Lower leg skin (tissue), 4 donors: ENCODE measurements around the gene ASAP3. TPM values are rescaled to one million over a fixed set of nuclear protein-coding genes. Genes with fewer than 3 reads are reported as not detected.

Source experiments
- DNase-seq, 2 donors: peaks; one replicate each; pipeline ENCODE4 v3.0.0-alpha.2; 2019; ENCODE audit warnings: low spot score in 2 of 2
- H3K4me3 ChIP-seq: fragments of 200-600 bp; sonication (generic); 2 replicates; pipeline ENCODE4 v1.5.1; 2017; ENCODE audit warnings: mild to moderate bottlenecking, low read depth; ENCODE audit not compliant: poor library complexity, severe bottlenecking
- CTCF ChIP-seq, 3 donors: fragments of 450-650 bp; IDR thresholded peaks; one replicate each; pipeline ENCODE4 v1.5.1; 2016; ENCODE audit warnings: antibody characterized with exemption in 3 of 3, mild to moderate bottlenecking in 3 of 3, moderate library complexity in 2 of 3
- POLR2A ChIP-seq, 2 donors: fragments of 450-650 bp; IDR thresholded peaks; one replicate each; pipeline ENCODE4 v1.6.1; 2016 to 2017; ENCODE audit warnings: antibody characterized with exemption in 2 of 2, mild to moderate bottlenecking in 1 of 2, moderate library complexity in 1 of 2
- WGBS, 2 donors: methylation state at CpG; one replicate each; pipeline ENCODE4 v1.1.5; 2018; 5-methylcytosine and 5-hydroxymethylcytosine counted together
- intact Hi-C: fragments of 100-400 bp; cut with DNase I; formaldehyde crosslinking; loops from one replicate; pipeline ENCODE4 v1.15.0; 2023; ENCODE audit warnings: low total_unique reads
- total RNA-seq, 4 donors: library from RNA; depleted of rRNA; stranded (reverse); fragments of >200 nt; gene quantifications; one replicate each; pipeline ENCODE4 v1.1.0, GENCODE V29; 2016

Gene ASAP3
- total RNA-seq, 4 donors from 2014 or later: 103 to 114 (median 108) TPM

GRCh38 chr1:23463286-23463685, 20.7 kb downstream of the ASAP3 start:
- whole genome bisulfite sequencing, 2 donors: 73 to 74% methylated on average over 3 of the region's 3 CpGs
- TF ChIP-seq POLR2A (IDR thresholded peaks at IDR 0.05) (no peak), CTCF (IDR thresholded peaks at IDR 0.05) (no peak)
- DNase-seq: no peak
- no peak overlapping the region for H3K4me3 ChIP-seq
- intact Hi-C loops: no loop called here

DNA sequence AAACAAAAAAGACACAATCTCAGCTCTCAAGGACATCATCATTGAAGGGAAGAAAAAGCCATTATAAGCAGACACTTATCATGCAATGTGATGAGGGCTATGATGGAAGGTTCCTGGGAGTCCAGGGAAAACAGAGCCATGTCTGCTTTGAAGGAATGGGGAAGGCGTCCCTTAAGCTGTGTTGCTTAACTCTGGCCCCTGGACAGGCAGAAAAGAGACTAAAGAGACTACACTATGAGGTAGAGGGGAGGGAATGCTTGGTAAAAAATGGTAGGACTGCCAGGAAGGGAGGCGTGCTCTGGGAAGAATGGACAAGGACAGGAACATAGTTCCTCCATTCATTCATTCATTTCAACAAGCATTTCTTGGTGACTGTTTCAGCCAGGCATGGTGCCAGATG, 21.2 kb downstream of the ASAP3 start:
- 92 to 95% methylated on average over 2 of the region's 2 CpGs for WGBS, 2 donors
- intact Hi-C loops: no loop called here
- TF ChIP-seq CTCF (IDR thresholded peaks at IDR 0.05): no peak
- TF ChIP-seq POLR2A (IDR thresholded peaks at IDR 0.05): no peak
- DNase-seq: no peak
- no peak overlapping the region for H3K4me3 ChIP-seq

DNA sequence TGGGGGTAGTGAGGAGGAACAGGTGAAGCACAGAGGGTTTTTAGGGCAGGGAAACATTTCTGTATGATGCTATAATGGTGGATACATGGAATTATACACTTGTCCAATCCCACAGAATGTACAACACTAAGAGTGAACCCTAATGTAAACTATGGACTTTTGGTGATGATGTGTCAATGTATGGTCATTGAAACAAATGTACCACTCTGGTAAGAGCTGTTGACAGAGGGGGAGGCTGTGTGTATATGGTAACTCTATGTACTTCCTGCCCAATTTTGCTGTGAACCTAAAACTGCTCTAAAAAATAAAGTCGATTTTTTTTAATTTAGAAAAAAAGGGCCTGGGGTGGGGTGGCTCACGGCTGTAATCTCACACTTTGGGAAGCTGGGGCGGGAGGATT, 22.9 kb downstream of the ASAP3 start:
- 86 to 89% methylated on average over 3 of the region's 3 CpGs for WGBS, 2 donors
- DNase-seq: no peak
- no peak overlapping the region for H3K4me3 ChIP-seq
- intact Hi-C loops: no loop called here
- TF ChIP-seq CTCF (IDR thresholded peaks at IDR 0.05) (no peak), POLR2A (IDR thresholded peaks at IDR 0.05) (no peak)

DNA sequence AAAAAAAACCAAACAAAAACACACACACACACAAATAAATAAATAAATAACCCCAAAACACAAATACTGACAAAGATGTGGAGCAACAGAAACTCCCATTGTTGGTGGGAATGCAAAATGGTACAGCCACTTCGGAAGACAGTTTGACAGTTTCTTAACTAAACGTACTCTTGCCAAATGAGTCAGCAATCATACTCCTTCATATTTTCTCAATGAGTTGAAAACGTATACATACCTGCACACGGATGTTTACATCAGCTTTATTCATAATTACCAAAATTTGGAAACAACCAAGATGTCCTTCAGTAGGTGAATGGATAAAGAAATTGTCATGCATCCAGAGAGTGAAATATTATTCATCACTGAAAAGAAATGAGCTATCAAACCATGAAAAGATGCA, 23.5 kb downstream of the ASAP3 start:
- DNase-seq: no peak
- H3K4me3 ChIP-seq: no peak overlapping the region
- WGBS, 2 donors: 54 to 56% methylated on average over 4 of the region's 4 CpGs
- intact Hi-C loops: no loop called here
- TF ChIP-seq POLR2A (IDR thresholded peaks at IDR 0.05) (no peak), CTCF (IDR thresholded peaks at IDR 0.05) (no peak)

DNA sequence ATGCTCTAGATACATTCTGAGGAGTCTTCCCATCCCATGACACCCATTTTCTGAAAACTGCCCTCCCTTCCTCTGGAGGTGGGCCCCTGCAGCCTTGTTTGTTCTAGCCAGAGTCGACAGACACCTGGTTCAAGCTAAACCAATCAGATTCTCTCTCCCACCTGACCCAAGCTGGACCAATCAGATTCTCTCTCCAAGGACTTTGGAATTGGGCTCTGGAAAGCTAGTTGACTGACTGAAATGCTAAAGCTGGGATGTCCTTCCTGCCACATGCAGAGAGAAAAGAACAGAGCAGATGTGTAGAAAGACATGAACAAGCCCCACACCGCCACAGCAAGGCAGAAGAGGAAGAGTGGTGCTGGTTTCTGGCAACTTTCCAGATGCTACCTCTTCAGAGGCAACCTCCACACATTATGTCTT, 24.6 kb downstream of the ASAP3 start:
- intact Hi-C loops: no loop called here
- TF ChIP-seq POLR2A (IDR thresholded peaks at IDR 0.05) (no peak), CTCF (IDR thresholded peaks at IDR 0.05) (no peak)
- 78 to 80% methylated on average over 2 of the region's 2 CpGs for WGBS, 2 donors
- DNase-seq: no peak
- H3K4me3 ChIP-seq: no peak overlapping the region

- no peak overlapping the region for H3K4me3 ChIP-seq
- DNase-seq: no peak
- intact Hi-C loops: no loop called here
- WGBS, 2 donors: 74 to 77% methylated on average over 5 of the region's 5 CpGs
- no peak for TF ChIP-seq CTCF (IDR thresholded peaks at IDR 0.05)
- no peak for TF ChIP-seq POLR2A (IDR thresholded peaks at IDR 0.05)
These were observed 27.8 kb downstream of the ASAP3 start for GRCh38 chr1:23456226-23456625.
